PC-3 (cell line): ENCODE results near the gene PPP2R5B. TPM values are rescaled to one million over a fixed set of nuclear protein-coding genes. Genes with fewer than 3 reads are reported as not detected.

ENCODE experiments used
- ATAC-seq: fragments of 200-7000 bp; cut with Tn5 transposase; 2 replicates; pipeline ENCODE4 v1.9.1; 2020; ENCODE audit warnings: mild to moderate bottlenecking, moderate library complexity
- BruUV-seq: library from RNA; stranded (reverse); fragments of 400-500 nt; replicated peaks from 2 replicates; lab custom pipeline; 2021; lab: Mats Ljungman, UMichigan
- CTCF ChIA-PET: fragments of 300-600 bp; sonication (Branson Sonifier 250); formaldehyde crosslinking; loops from one replicate; lab custom pipeline; 2022; ENCODE audit warnings: antibody characterized with exemption; lab: Charles Lee
- POLR2A ChIA-PET: fragments of 300-600 bp; sonication (Branson Sonifier 250); formaldehyde crosslinking; loops from one replicate; lab custom pipeline; 2022; ENCODE audit warnings: antibody characterized with exemption; ENCODE audit not compliant: unreplicated experiment; lab: Charles Lee
- DNase-seq: peaks from one replicate; pipeline ENCODE4 v3.0.0-alpha.2; 2015
- H2AFZ ChIP-seq: fragments of 300-600 bp; sonication (generic); 2 replicates; pipeline ENCODE4 v1.6.0; 2016; ENCODE audit warnings: antibody characterized with exemption, low read length
- H3F3A ChIP-seq: fragments of 300-600 bp; sonication (generic); one replicate; pipeline ENCODE4 v1.6.0; 2017; ENCODE audit warnings: antibody characterized with exemption, low read length, control low read depth, mild to moderate bottlenecking; ENCODE audit not compliant: unreplicated experiment
- H3K27ac ChIP-seq: fragments of 300-600 bp; sonication (generic); 2 replicates; pipeline ENCODE4 v1.5.1; 2016; ENCODE audit warnings: mild to moderate bottlenecking, low read length
- H3K27me3 ChIP-seq: fragments of 300-600 bp; sonication (generic); 2 replicates; pipeline ENCODE4 v1.6.1; 2016; ENCODE audit warnings: low read length, mixed read lengths
- H3K36me3 ChIP-seq: fragments of 300-600 bp; sonication (generic); 2 replicates; pipeline ENCODE4 v1.6.1; 2016; ENCODE audit warnings: low read depth, mixed run types, low read length, mixed read lengths
- H3K4me1 ChIP-seq: fragments of 300-600 bp; sonication (generic); 2 replicates; pipeline ENCODE4 v1.5.1; 2016; ENCODE audit warnings: low read length; ENCODE audit not compliant: insufficient read depth
- H3K4me2 ChIP-seq: fragments of 300-600 bp; sonication (generic); 2 replicates; pipeline ENCODE4 v1.6.0; 2016; ENCODE audit warnings: low read length
- H3K4me3 ChIP-seq: fragments of 300-600 bp; sonication (generic); 2 replicates; pipeline ENCODE4 v1.5.1; 2016; ENCODE audit warnings: mild to moderate bottlenecking, low read length, mixed read lengths
- H3K79me2 ChIP-seq: fragments of 300-600 bp; sonication (generic); 2 replicates; pipeline ENCODE4 v1.6.1; 2017; ENCODE audit warnings: low read length, mixed read lengths
- H3K9ac ChIP-seq: fragments of 300-600 bp; sonication (generic); 2 replicates; pipeline ENCODE4 v1.6.0; 2016; ENCODE audit warnings: mild to moderate bottlenecking, low read length
- H3K9me2 ChIP-seq: fragments of 300-600 bp; sonication (generic); replicated peaks from 2 replicates; pipeline ENCODE4 v1.6.1; 2016; ENCODE audit warnings: mixed run types, low read length, mixed read lengths
- H3K9me3 ChIP-seq: fragments of 300-600 bp; sonication (generic); 2 replicates; pipeline ENCODE4 v1.6.1; 2016; ENCODE audit warnings: low read length, mixed read lengths
- H4K20me1 ChIP-seq: fragments of 300-600 bp; sonication (generic); 2 replicates; pipeline ENCODE4 v1.6.1; 2016; ENCODE audit warnings: low read length, mixed read lengths
- CTCF ChIP-seq: fragments of 300-600 bp; sonication (generic); conservative IDR thresholded peaks from 2 replicates; pipeline ENCODE4 v1.5.1; 2017; ENCODE audit warnings: antibody characterized with exemption, low read depth, mild to moderate bottlenecking, low read length
- EZH2 ChIP-seq: fragments of 300-600 bp; sonication (generic); IDR thresholded peaks from one replicate; pipeline ENCODE4 v1.6.1; 2017; ENCODE audit warnings: antibody characterized with exemption, mild to moderate bottlenecking, low read length; ENCODE audit not compliant: unreplicated experiment
- EZH2phosphoT487 ChIP-seq: fragments of 300-600 bp; sonication (generic); IDR thresholded peaks from 2 replicates; pipeline ENCODE4 v1.6.1; 2018; ENCODE audit warnings: mild to moderate bottlenecking, antibody characterized with exemption, low read length, borderline replicate concordance
- intact Hi-C: fragments of 100-400 bp; cut with micrococcal nuclease; formaldehyde crosslinking; loops from 2 replicates; pipeline ENCODE4 v1.9.0; 2023
- total RNA-seq: library from RNA; depleted of rRNA; stranded (reverse); fragments of >200 nt; gene quantifications from 2 replicates; pipeline ENCODE4 v1.2.3, GENCODE V29; 2014

Gene PPP2R5B
- total RNA-seq, 1 experiment from 2014 or later: 24.9 TPM

- no peak for TF ChIP-seq CTCF
- TF ChIP-seq EZH2: no peak
- TF ChIP-seq EZH2phosphoT487: no peak
- ChIA-PET POLR2A (no interaction called here), CTCF (no interaction called here)
- Histone ChIP-seq H3F3A (no peaks in the 10 kb centered on the region), H3K4me1 (peaks cover 15% of the 10 kb centered on the region), H3K9me2 (no peaks in the 10 kb centered on the region), H3K4me3 (peak overlapping the region; percentile 69), H3K9ac (peak overlapping the region; percentile 60), H3K27me3 (no peaks in the 10 kb centered on the region), H3K27ac (no peak overlapping the region), H3K79me2 (peaks cover 21% of the 10 kb centered on the region), H3K4me2 (peak overlapping the region; percentile 85), H3K36me3 (no peaks in the 10 kb centered on the region; the same call in 1 of the 2 replicates), H3K9me3 (no peaks in the 10 kb centered on the region), H2AFZ (peak overlapping the region; percentile 77), H4K20me1 (no peaks in the 10 kb centered on the region)
- DNase-seq: no peak
- intact Hi-C loops: loop anchor here (1.0 to 5.0 kb wide), 5 partner anchors 55 to 167 kb away; partner anchors contain the start of genes ARL2, CDCA5, MAJIN and SNX15
- BruUV-seq: TSS peak; percentile 94
- ATAC-seq: no peak
These were observed 6.9 kb upstream of the PPP2R5B start for GRCh38 chr11:64917663-64917995.

GRCh38 chr11:64918017-64918416, 6.5 kb upstream of the PPP2R5B start:
- no peak overlapping the region for H3K27ac ChIP-seq
- H3K9me2 ChIP-seq: no peaks in the 10 kb centered on the region
- peak overlapping the region; percentile 85 for H3K4me2 ChIP-seq
- peaks cover 15% of the 10 kb centered on the region for H3K4me1 ChIP-seq
- H3K79me2 ChIP-seq: peaks cover 21% of the 10 kb centered on the region
- H2AFZ ChIP-seq: peak overlapping the region; percentile 77
- peak; percentile 4; the same call in 1 of the 2 replicates for ATAC-seq
- BruUV-seq: no TSS peak
- no peaks in the 10 kb centered on the region; the same call in 1 of the 2 replicates for H3K36me3 ChIP-seq
- TF ChIP-seq EZH2phosphoT487: no peak
- peak; percentile 60 for TF ChIP-seq CTCF
- TF ChIP-seq EZH2: no peak
- ChIA-PET POLR2A (no interaction called here), CTCF (no interaction called here)
- intact Hi-C loops: loop anchor here (5.0 kb wide), 1 partner anchor 54 kb away; the partner anchor contains the start of gene MAJIN
- H3K4me3 ChIP-seq: peak overlapping the region; percentile 69
- H3F3A ChIP-seq: no peaks in the 10 kb centered on the region
- peak; percentile 51 for DNase-seq
- H4K20me1 ChIP-seq: no peaks in the 10 kb centered on the region
- no peaks in the 10 kb centered on the region for H3K27me3 ChIP-seq
- no peaks in the 10 kb centered on the region for H3K9me3 ChIP-seq
- peak overlapping the region; percentile 60 for H3K9ac ChIP-seq

- intact Hi-C loops: loop anchor here (5.0 kb wide), 1 partner anchor 53 kb away; the partner anchor contains the start of gene MAJIN
- ChIA-PET CTCF (interaction anchor here (1.0 kb wide), 1 partner anchor 77 kb away, joined by 5 read pairs; the partner anchor contains the start of gene BATF2), POLR2A (no interaction called here)
- DNase-seq (no peak), ATAC-seq (no peak)
- Histone ChIP-seq H3K4me3 (no peak overlapping the region), H3K4me1 (peaks cover 22% of the 10 kb centered on the region), H3K27me3 (no peaks in the 10 kb centered on the region), H4K20me1 (no peaks in the 10 kb centered on the region), H3K9me2 (no peaks in the 10 kb centered on the region), H3K36me3 (no peaks in the 10 kb centered on the region), H3K27ac (no peak overlapping the region), H3K79me2 (peaks cover 21% of the 10 kb centered on the region), H3F3A (no peaks in the 10 kb centered on the region), H3K9ac (no peak overlapping the region), H3K4me2 (no peak overlapping the region), H2AFZ (no peak overlapping the region), H3K9me3 (no peaks in the 10 kb centered on the region)
- no TSS peak for BruUV-seq
- no peak for TF ChIP-seq EZH2phosphoT487
- no peak for TF ChIP-seq EZH2
- no peak for TF ChIP-seq CTCF
These were observed 4.9 kb upstream of the PPP2R5B start for GRCh38 chr11:64919627-64920026.
